Astrocyte (in vitro differentiated cells and primary cell): ENCODE data around the gene F11.

ENCODE experiments used
- EZH2 ChIP-seq: IDR thresholded peaks from 2 replicates; pipeline ENCODE4 v1.6.1; 2012; ENCODE audit warnings: mild to moderate bottlenecking, low read length, inconsistent platforms; ENCODE audit not compliant: insufficient read depth
- TF ChIP-seq, protein P1 (sequence below): IDR thresholded peaks from 2 replicates; pipeline ENCODE4 v1.5.1; 2011; ENCODE audit warnings: low read depth, mild to moderate bottlenecking, inconsistent platforms, low read length, moderate library complexity; ENCODE audit not compliant: insufficient read depth

GRCh38 chr4:186249785-186250754 is 15.9 kb upstream of the F11 start:
- TF ChIP-seq EZH2 = no peak
- TF ChIP-seq, protein P1, sequence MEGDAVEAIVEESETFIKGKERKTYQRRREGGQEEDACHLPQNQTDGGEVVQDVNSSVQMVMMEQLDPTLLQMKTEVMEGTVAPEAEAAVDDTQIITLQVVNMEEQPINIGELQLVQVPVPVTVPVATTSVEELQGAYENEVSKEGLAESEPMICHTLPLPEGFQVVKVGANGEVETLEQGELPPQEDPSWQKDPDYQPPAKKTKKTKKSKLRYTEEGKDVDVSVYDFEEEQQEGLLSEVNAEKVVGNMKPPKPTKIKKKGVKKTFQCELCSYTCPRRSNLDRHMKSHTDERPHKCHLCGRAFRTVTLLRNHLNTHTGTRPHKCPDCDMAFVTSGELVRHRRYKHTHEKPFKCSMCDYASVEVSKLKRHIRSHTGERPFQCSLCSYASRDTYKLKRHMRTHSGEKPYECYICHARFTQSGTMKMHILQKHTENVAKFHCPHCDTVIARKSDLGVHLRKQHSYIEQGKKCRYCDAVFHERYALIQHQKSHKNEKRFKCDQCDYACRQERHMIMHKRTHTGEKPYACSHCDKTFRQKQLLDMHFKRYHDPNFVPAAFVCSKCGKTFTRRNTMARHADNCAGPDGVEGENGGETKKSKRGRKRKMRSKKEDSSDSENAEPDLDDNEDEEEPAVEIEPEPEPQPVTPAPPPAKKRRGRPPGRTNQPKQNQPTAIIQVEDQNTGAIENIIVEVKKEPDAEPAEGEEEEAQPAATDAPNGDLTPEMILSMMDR = no peak
